ENCODE measurements around the gene CAMTA1. TPM values are rescaled to one million over a fixed set of nuclear protein-coding genes. Genes with fewer than 3 reads are reported as not detected.

Gene CAMTA1
- total and polyA plus RNA-seq, 2 experiments from 2014 or later, result 89.0 to 145 TPM

- Histone ChIP-seq H3K79me2 (no peaks in the 10 kb centered on the region), H2AFZ (no peak overlapping the region), H3K27ac (peak overlapping the region; percentile 84), H3K4me2 (peak overlapping the region; percentile 37), H3K9me3 (ENCODE audit: low read depth) (no peaks in the 10 kb centered on the region), H3K36me3 (replicated peaks; ENCODE audit: insufficient read depth, low read depth) (no peaks in the 10 kb centered on the region), H3K27me3 (no peaks in the 10 kb centered on the region), H3K9me2 (replicated peaks; ENCODE audit: insufficient read depth) (no peaks in the 10 kb centered on the region), H4K20me1 (ENCODE audit: insufficient read depth, poor library complexity, severe bottlenecking) (no peaks in the 10 kb centered on the region), H3K4me1 (ENCODE audit: insufficient read depth) (peaks cover 27% of the 10 kb centered on the region), H3K4me3 (no peak overlapping the region)
- TF ChIP-seq CTCF (IDR thresholded peaks at IDR 0.05; ENCODE audit: poor library complexity), result no peak
- no peak for TF ChIP-seq EZH2 (IDR thresholded peaks at IDR 0.05; ENCODE audit: borderline replicate concordance)
- no peak for TF ChIP-seq EZH2phosphoT487 (IDR thresholded peaks at IDR 0.05; ENCODE audit: low read depth, severe bottlenecking, unreplicated experiment)
- 17% methylated on average over 8 of the region's 8 CpGs for WGBS (ENCODE audit: low lambda C conversion rate, missing lambda C conversion rate)
- DNase-seq (ENCODE audit: low spot score), result peak; percentile 89
Measured at GRCh38 chr1:7299329-7299799, 514.1 kb downstream of the CAMTA1 start.

- TF ChIP-seq EZH2phosphoT487 (IDR thresholded peaks at IDR 0.05; ENCODE audit: low read depth, severe bottlenecking, unreplicated experiment) (no peak), EZH2 (IDR thresholded peaks at IDR 0.05; ENCODE audit: borderline replicate concordance) (no peak), CTCF (IDR thresholded peaks at IDR 0.05; ENCODE audit: poor library complexity) (no peak)
- Histone ChIP-seq H2AFZ (no peak overlapping the region), H3K27ac (peak overlapping the region; percentile 84), H3K36me3 (replicated peaks; ENCODE audit: insufficient read depth, low read depth) (no peaks in the 10 kb centered on the region), H3K9me2 (replicated peaks; ENCODE audit: insufficient read depth) (no peaks in the 10 kb centered on the region), H3K79me2 (no peaks in the 10 kb centered on the region), H4K20me1 (ENCODE audit: insufficient read depth, poor library complexity, severe bottlenecking) (no peaks in the 10 kb centered on the region), H3K9me3 (ENCODE audit: low read depth) (no peaks in the 10 kb centered on the region), H3K4me1 (ENCODE audit: insufficient read depth) (peaks cover 27% of the 10 kb centered on the region), H3K4me2 (peak overlapping the region; percentile 37), H3K27me3 (no peaks in the 10 kb centered on the region), H3K4me3 (no peak overlapping the region)
- DNase-seq (ENCODE audit: low spot score), result peak; percentile 30
- WGBS (ENCODE audit: low lambda C conversion rate, missing lambda C conversion rate), result 64% methylated on average over 2 of the region's 2 CpGs
Measured at GRCh38 chr1:7299994-7300393, 514.7 kb downstream of the CAMTA1 start.

DNA sequence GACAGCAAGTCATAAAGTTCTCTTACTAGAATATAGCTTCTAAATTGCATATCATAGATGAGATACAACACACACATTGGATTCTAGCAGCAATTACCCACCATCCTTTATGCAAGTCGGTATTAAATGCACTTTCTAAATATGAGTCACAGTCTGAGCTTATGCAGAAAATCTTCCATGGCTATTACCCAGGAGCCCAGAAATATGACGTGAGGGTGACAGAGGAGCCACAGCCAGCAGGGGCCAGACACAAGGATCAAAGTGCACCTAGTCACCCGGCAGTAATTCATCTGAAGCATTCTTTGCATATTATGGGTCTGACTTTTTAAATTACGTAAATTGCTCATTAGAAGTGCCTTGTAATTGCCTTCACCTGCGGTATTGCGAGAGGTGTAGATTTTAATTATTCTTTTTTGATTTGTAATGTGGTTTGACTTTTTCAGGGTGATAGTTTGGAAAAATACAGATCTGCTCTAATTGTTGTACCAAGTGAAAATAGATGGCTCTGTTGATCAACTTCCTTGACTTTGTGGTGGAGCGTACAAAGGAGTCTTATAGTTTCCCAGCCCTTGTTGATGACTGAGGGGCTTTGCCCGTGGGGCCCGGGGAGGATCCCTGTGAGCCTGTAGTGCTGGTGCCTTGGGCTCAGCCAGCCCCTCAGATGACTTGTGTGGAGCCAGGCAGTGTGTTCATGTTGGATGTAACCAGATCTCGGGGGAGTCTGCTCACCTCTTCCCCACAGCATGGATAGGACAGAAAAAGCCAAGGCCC, 515.8 kb downstream of the CAMTA1 start:
- Histone ChIP-seq H3K9me2 (replicated peaks; ENCODE audit: insufficient read depth) (no peaks in the 10 kb centered on the region), H4K20me1 (ENCODE audit: insufficient read depth, poor library complexity, severe bottlenecking) (no peaks in the 10 kb centered on the region), H3K4me1 (ENCODE audit: insufficient read depth) (peaks cover 27% of the 10 kb centered on the region), H3K36me3 (replicated peaks; ENCODE audit: insufficient read depth, low read depth) (no peaks in the 10 kb centered on the region), H3K4me3 (no peak overlapping the region), H2AFZ (no peak overlapping the region), H3K27me3 (no peaks in the 10 kb centered on the region), H3K27ac (peak overlapping the region; percentile 85), H3K79me2 (no peaks in the 10 kb centered on the region), H3K4me2 (peak overlapping the region; percentile 4), H3K9me3 (ENCODE audit: low read depth) (no peaks in the 10 kb centered on the region)
- 65% methylated on average over 10 of the region's 10 CpGs for WGBS (ENCODE audit: low lambda C conversion rate, missing lambda C conversion rate)
- no peak for TF ChIP-seq EZH2 (IDR thresholded peaks at IDR 0.05; ENCODE audit: borderline replicate concordance)
- TF ChIP-seq CTCF (IDR thresholded peaks at IDR 0.05; ENCODE audit: poor library complexity), result no peak
- no peak for TF ChIP-seq EZH2phosphoT487 (IDR thresholded peaks at IDR 0.05; ENCODE audit: low read depth, severe bottlenecking, unreplicated experiment)
- peak; percentile 72 for DNase-seq (ENCODE audit: low spot score)

All from hepatocyte (in vitro differentiated cells).